Measurements from ENCODE around the gene DLX6.

The DLX6 gene

DNA sequence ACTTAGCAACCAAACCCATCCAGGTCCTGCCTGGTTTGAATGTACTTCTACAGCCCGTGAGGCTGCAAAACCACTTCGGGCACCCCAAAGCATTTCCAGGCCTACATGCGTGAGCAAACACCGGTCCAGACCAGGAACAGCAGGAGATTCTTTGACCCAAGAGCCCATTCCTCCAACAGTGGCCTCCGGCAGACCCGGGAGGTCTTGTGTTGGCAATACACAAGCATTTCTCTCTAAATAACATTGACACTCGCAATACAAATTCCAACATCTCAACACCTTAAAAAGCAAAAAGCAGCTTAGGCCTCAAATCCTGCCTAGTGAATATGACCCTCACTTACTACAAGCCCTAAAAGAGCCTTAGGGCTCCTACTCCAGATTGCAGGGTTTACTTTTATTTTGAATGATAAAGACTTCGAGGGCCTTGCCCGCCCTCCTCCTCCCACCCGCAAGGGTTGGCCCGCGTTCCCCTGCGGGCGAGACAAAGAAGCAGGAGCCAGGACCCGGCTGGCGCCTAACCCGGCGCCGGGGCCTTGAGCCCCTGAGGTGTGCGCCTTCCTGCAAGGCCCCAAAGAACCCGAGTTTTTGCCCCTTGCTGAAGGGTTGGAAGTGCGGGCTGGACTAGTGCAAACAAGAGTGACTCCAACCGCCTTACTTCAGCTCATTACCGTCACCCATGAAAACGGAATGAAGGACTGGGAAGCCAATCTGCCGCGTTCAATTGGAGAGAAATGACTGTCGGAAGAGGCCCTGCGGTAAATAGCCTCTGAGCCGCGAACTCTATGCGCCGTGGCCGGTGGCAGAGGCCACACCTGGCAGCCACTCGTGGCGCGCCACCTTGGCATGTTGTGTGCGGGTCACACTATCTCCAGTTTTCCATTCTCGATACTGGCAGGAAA is 3.4 kb upstream of the DLX6 start:
- H3K4me3 ChIP-seq (ENCODE audit: low read depth, low read length) = no peak overlapping the region
- TF ChIP-seq, protein P1, sequence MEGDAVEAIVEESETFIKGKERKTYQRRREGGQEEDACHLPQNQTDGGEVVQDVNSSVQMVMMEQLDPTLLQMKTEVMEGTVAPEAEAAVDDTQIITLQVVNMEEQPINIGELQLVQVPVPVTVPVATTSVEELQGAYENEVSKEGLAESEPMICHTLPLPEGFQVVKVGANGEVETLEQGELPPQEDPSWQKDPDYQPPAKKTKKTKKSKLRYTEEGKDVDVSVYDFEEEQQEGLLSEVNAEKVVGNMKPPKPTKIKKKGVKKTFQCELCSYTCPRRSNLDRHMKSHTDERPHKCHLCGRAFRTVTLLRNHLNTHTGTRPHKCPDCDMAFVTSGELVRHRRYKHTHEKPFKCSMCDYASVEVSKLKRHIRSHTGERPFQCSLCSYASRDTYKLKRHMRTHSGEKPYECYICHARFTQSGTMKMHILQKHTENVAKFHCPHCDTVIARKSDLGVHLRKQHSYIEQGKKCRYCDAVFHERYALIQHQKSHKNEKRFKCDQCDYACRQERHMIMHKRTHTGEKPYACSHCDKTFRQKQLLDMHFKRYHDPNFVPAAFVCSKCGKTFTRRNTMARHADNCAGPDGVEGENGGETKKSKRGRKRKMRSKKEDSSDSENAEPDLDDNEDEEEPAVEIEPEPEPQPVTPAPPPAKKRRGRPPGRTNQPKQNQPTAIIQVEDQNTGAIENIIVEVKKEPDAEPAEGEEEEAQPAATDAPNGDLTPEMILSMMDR (IDR thresholded peaks at IDR 0.05; ENCODE audit: low read depth, low read length) = no peak

DNA sequence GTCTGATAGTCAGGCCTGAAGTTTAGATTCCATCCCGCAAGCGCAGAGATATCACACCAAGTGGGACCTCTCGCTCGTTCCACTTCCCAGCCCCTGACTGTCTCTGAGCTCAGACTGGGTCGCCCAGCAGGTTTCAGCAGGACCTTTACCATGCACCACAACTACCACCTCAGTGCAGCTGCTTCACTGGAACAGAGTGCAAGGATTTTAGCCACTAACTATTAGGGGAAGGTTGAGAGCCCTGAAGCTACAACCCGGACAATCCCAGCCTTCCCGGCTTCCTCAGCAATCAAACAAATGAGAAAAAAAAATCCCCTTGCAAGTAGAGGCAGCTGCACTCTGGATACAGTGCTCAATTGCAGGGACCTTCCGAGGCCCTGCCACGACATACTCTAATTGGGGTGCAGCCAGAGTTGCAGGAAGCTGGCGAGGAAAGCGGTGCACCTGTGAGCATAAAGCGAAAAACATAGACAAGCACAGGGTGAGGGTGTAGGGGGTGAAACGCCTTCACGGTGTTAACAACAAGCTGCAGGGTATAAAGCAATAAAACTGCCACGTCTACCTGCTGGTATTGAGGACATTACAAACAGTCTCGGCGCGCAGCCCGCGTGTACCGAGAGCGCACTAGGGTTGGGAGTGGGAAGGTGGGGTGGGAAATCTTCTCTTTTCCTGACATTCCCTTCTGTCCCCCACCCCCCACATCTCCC is 2.6 kb upstream of the DLX6 start:
- no peak overlapping the region for H3K4me3 ChIP-seq (ENCODE audit: low read depth, low read length)
- TF ChIP-seq, protein P1 (IDR thresholded peaks at IDR 0.05; ENCODE audit: low read depth, low read length) = no peak

DNA sequence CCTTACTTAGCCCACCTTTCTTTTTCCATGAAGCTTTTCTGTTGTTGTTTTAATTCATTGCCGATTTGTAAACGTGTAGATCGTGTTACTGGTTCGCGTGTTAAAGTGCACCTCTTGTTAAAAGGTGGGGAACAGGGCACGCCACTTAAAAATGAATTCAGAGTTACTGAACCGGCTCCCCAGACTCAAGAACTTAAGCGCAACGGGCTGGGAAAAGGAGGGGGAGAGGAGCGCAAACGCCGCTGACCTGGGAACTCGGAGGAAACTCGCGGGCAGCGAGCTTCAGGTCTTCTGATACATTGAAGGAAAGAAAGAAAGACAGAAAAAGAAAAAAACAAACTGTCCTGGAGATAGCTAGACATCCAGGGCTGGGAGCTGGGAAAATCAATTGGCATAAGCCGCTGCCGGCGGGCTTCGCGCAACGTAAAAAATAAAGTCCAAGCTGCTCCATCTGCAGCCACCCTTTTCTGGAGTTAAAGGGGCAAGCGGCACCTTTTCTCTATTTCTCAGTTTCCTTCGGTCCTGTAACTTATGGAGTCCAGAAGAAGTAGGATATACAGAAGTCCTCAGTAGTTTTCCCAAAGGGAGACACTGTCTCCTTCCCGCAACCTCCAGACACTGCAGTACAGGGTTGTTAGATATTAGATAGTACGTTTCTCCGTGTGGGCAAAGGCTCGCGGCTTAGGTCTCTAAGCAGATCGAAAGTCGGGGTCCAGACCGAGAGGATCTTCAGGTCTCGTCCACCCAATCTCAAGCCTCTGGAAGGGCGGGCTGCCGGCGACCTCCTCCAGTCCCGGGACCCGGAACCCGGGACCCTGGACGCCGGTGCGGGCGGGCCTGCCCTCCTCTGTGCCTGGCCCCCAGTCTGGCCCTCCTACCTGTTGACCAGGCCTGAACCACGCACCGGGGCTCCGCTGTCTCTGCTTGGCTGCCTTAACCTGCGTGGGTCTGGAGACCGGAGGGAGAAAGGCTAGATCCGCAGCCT is 1.8 kb upstream of the DLX6 start:
- TF ChIP-seq, protein P1 (IDR thresholded peaks at IDR 0.05; ENCODE audit: low read depth, low read length) = no peak
- no peak overlapping the region for H3K4me3 ChIP-seq (ENCODE audit: low read depth, low read length)

DNA sequence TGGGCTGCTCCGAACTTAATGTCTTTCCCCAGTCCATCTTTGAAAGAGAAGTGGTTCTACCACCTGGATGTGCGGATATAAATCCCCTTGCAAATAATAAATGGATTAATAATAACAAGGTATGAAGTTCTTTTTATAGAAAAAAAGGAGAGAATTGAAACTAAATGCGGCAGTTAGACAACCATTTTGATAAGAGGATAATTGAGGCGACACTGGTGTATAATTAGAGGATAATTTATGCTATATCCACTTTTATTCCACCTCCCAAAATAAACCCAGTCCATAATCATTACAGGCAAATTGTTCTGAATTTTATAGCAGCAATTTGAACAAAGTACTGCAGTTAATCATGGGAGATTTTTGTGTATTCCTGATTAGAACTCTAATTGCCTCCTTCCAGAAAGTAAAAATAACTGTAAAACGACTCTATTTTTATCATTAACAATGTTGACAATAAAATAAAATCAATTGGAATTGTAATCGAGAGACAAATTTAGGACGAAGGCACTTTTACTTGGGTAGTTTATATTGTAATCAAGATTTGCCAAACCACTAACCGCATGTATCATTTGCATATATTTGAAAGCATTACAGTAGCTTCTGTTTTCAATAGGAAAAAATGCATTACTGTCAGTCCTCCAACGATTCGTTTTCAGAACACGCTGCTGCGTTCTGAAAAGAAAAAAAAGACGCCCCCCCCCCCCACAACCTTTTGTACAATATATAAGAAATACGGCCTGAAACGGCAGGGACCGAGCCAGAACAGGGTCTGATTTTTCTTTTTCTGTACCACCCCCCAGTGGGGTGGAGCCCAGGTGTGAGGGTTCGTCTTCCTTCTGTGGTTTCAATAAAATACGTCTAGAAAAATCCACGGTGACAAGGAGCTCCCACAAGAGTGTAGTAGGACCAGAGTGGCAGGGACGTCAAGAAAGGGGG is 838 bp upstream of the DLX6 start:
- TF ChIP-seq, protein P1 (IDR thresholded peaks at IDR 0.05; ENCODE audit: low read depth, low read length) = no peak
- H3K4me3 ChIP-seq (ENCODE audit: low read depth, low read length) = no peak overlapping the region

DNA sequence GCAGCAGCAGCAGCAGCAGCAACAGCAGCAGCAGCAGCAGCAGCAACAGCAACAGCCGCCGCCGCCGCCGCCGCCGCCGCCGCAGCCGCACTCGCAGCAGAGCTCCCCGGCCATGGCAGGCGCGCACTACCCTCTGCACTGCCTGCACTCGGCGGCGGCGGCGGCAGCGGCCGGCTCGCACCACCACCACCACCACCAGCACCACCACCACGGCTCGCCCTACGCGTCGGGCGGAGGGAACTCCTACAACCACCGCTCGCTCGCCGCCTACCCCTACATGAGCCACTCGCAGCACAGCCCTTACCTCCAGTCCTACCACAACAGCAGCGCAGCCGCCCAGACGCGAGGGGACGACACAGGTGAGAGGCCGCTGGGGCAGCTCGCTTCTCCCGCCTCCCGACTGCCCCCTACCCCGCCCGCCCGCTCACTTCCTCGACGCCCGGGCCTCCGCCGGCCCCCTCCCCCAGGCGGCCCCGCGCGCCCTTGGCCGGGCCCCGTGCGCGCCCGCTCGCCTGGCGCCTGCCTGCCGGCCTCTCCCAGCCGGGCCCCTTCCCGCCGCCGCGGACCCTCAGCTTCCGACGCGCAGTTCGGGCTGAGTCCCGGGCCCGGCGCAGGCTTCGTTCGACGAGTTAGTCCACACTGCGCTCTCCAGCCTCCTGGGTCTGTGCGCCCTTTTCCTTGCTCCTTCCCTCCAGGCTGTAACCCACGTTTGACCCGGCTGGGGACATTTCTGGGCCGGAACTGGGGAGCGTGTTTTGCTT is 882 bp downstream of the DLX6 start:
- TF ChIP-seq, protein P1 (IDR thresholded peaks at IDR 0.05; ENCODE audit: low read depth, low read length) = no peak
- no peak overlapping the region for H3K4me3 ChIP-seq (ENCODE audit: low read depth, low read length)

Data from WI38 (cell line).